Right forelimb (tissue), 1 donor: ENCODE measurements around the gene ACTN4.

Experiments used
- DNase-seq: peaks from one replicate; pipeline ENCODE4 v3.0.0-alpha.2; 2018

The ACTN4 gene

GRCh38 chr19:38638461-38638860, 9.0 kb upstream of the ACTN4 start:
- no peak for DNase-seq

GRCh38 chr19:38639679-38640078, 7.8 kb upstream of the ACTN4 start:
- DNase-seq: no peak

- no peak for DNase-seq
These were observed 7.1 kb upstream of the ACTN4 start for GRCh38 chr19:38640368-38640767.

- DNase-seq: no peak
These were observed 5.3 kb upstream of the ACTN4 start for GRCh38 chr19:38642176-38642575.

GRCh38 chr19:38644719-38645118, 2.7 kb upstream of the ACTN4 start:
- DNase-seq: no peak

GRCh38 chr19:38647966-38648768, 718 bp downstream of the ACTN4 start:
- no peak for DNase-seq

- no peak for DNase-seq
These were observed 1.4 kb downstream of the ACTN4 start for GRCh38 chr19:38648769-38649304.

- DNase-seq: no peak
These were observed 2.1 kb downstream of the ACTN4 start for GRCh38 chr19:38649305-38650171.

- no peak for DNase-seq
These were observed 2.8 kb downstream of the ACTN4 start for GRCh38 chr19:38650172-38650775.

- no peak for DNase-seq
These were observed 3.6 kb downstream of the ACTN4 start for GRCh38 chr19:38650911-38651584.

- no peak for DNase-seq
These were observed 5.7 kb downstream of the ACTN4 start for GRCh38 chr19:38653028-38653571.

GRCh38 chr19:38654628-38655055, 7.2 kb downstream of the ACTN4 start:
- no peak for DNase-seq

- no peak for DNase-seq
These were observed 7.8 kb downstream of the ACTN4 start for GRCh38 chr19:38655148-38655824.

GRCh38 chr19:38656171-38656981, 8.9 kb downstream of the ACTN4 start:
- DNase-seq: no peak

GRCh38 chr19:38657633-38658222, 10.3 kb downstream of the ACTN4 start:
- DNase-seq: no peak

GRCh38 chr19:38658462-38659306, 11.2 kb downstream of the ACTN4 start:
- no peak for DNase-seq

- no peak for DNase-seq
These were observed 13.3 kb downstream of the ACTN4 start for GRCh38 chr19:38660724-38661123.

GRCh38 chr19:38661136-38661535, 13.7 kb downstream of the ACTN4 start:
- DNase-seq: no peak

GRCh38 chr19:38661996-38662395, 14.5 kb downstream of the ACTN4 start:
- no peak for DNase-seq
